DMS 273 treated with DMSO at 0.1 percent for 48 hours (cell line): ENCODE results near the gene TMPRSS13.

Source experiments
- DNase-seq: peaks from one replicate; lab custom pipeline; 2025; lab: John Stamatoyannopoulos, UW

Gene TMPRSS13

GRCh38 chr11:117891362-117891761 lies 37.8 kb downstream of the TMPRSS13 start:
- no peak for DNase-seq

DNA sequence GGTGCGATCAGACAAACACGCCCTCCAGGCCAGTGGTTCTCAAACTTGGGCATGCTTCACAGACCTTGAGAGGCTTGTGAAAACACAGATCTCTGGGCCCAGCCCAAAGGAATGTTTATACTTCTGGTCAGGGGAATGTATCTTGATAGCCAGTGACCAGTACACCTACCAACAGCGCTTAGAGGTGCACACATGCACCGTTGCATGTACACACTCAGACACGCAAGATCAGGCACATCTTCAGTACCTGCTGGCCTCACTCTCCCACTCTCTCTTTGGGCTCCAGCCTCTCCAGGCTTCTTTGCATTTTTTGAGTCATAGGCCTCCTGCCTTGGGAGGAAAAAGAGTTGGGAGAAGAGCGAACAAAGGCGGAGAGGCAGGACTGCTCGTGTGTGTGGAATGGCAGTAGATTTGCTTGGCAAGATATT lies 41.0 kb downstream of the TMPRSS13 start:
- no peak for DNase-seq

GRCh38 chr11:117887431-117888138 lies 41.6 kb downstream of the TMPRSS13 start:
- DNase-seq: no peak

- no peak for DNase-seq
These were observed 43.4 kb downstream of the TMPRSS13 start for GRCh38 chr11:117885777-117886176.

GRCh38 chr11:117884994-117885393 lies 44.2 kb downstream of the TMPRSS13 start:
- DNase-seq: no peak

- DNase-seq: no peak
These were observed 46.1 kb downstream of the TMPRSS13 start for GRCh38 chr11:117883063-117883462.

DNA sequence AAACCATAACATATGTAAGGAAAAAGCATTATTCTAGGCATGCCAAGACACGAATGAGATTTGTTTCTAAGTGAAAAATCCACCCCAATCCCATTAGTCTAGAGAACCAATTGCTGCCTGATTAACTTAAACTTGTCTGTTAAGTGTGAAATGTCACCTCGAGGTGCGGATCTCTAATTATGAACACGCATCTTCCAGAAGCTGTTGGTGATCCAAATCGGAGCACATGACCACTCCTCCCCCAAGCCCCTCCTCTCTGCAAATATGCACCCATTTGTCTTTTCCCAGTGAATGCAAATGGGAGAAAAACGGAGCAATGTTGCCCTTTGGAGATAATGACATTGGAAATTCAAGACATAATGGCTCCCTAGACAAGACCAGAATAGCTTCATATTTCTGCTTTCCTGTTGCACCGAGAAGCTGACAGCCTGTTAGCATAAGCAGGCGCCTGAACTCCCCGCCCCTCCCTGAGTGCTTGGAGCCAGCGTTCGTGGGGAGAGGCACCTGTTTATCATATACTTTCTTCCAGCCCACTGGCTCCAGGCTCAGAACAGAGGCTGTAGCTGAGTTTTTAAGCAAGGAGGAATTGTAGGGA lies 46.8 kb downstream of the TMPRSS13 start:
- DNase-seq: no peak

GRCh38 chr11:117881217-117881616 lies 48.0 kb downstream of the TMPRSS13 start:
- DNase-seq: no peak

- no peak for DNase-seq
These were observed 49.4 kb downstream of the TMPRSS13 start for GRCh38 chr11:117879516-117880480.

GRCh38 chr11:117878939-117879475 lies 50.2 kb downstream of the TMPRSS13 start:
- DNase-seq: no peak

- no peak for DNase-seq
These were observed 50.8 kb downstream of the TMPRSS13 start for GRCh38 chr11:117878314-117878938.

- DNase-seq: no peak
These were observed 52.0 kb downstream of the TMPRSS13 start for GRCh38 chr11:117877120-117877784.

DNA sequence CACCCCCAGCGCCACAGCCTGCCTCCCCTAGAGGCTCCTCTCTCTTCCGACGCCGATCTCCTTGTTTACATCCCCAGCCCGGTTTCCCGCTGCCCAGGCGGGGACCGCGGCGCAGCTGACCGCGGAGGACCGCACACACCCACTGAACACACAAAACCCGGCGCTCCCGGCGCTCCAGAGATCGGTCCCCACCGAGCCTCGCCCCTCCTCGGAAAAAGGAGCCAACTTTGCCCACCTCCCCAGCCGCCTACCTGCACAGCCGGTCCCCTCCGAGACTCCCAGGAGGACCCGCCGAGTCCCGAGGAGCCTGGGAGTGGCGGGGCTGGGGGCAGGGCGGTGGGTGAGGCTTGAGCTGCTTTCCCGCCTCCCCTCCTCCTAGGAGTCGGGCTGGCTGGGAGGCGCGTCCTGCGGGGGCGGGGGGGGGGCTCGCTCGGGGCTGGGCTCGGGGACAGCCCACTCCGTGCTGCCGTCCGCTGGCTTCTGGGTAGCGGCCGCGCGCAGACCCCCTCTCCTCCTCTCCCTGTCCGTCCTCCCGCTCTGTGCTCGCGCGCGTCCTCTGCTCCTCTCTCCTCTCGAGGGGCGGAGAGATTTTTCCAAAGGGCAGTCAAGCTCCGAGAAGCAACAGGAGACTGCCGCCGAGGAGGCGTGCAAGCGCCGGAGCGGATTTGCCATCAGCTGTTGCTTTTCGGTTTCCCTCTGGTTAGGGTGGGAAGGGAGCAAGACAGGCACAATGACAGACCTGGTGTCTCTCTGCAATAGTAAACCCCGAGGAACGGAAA lies 52.7 kb downstream of the TMPRSS13 start, which contains the start of gene FXYD6:
Gene FXYD6 (minus strand): TSS at position 318 of the 779 bp plus-strand sequence. CDS start 33,882 bp downstream, outside the sequence.
- no peak for DNase-seq

DNA sequence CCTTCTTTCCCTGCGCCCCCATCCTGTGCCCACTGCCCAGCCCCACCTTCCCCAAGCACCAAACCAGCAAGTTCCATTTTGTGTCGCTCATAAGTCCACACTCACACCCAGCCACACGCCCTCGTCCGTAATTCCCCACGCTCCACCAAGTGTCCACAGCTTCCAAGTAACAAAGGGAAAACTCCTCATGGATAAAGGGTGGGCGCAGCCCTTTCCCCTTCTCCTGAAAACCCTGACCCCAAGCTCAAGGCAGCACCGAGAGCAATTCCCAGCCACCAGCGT lies 53.2 kb downstream of the TMPRSS13 start:
- no peak for DNase-seq

- DNase-seq: no peak
These were observed 53.7 kb downstream of the TMPRSS13 start for GRCh38 chr11:117875382-117876058.

DNA sequence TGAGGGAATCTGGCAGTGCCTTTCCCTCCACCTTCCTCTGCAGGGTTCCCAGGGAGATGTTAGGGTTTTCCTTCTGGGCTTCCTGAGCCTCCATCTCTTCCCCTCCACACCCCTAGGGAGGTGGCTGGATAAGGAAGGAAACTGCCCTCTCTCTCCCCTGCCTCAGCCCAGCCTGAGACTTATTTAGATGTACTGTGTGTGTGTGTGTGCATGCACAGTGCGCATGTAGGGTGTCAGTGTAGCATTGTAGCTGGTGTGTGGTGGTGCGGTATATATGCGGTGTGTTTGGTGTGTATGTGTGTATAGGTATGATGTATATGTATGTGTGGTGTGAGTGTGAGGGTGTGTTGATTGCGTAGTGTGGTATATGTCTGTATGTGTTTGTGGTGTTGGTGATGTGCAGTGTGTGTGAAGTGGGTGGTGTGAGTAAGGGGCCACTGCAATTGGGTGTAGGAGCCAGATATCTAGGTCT lies 54.3 kb downstream of the TMPRSS13 start:
- DNase-seq: no peak

- DNase-seq: no peak
These were observed 54.8 kb downstream of the TMPRSS13 start for GRCh38 chr11:117874253-117874909.

DNA sequence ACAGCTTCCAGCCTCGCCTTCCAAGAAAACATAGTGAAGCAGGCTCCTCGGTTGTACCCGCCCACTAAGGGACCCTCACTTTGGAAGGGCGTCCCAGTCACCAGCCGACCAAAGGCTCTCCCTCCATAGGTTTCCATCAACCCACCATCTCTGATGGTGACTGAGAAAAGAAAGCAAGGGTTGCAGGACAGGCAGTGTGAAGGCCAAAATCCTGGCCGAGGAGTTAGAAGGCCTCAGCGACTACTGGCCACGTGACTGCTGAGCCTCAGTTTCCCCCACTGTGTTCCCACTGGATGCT lies 55.4 kb downstream of the TMPRSS13 start:
- DNase-seq: no peak

DNA sequence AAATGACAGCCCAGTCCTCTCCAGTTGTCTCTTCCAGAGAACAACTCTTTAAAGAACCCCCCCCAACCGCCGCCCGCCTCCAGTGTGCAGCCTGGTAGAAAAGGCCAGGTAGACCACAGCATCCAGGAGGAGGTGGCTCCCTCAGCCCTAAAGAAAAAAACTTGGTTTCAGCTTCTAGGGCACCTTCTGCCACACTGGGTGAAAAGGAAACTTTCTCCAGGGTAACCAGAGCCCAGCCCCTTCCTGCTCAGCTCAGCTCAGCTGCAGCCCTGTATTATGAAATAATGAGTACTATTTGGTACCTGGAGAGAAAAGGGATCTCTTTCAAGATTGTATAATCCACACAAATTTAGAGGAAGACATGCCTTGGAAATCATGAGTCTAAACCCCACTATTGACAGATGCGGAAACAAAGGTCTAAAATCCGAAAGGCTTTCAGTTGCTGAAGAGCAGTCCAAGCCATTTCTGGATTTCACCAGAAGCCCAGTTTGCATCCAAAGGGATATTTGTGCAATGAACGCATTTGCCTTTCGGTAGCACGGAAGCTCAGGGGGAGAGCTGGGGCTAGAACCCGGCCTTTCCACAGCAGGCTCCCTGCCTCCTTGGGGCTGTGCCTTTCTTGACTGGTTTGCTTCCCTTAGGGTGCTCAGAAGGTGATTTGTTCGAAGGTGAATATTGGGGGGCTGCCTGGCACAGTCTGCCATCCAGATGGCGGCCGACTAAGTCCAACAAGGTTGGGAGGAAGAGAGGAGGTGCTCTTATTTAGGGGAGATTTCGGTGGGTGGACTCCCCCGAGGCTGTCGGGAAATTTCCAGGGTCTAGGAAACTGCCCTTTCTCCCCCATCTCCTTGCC lies 56.0 kb downstream of the TMPRSS13 start:
- no peak for DNase-seq
